Stimulated activated CD4-positive, alpha-beta T cell treated with anti-CD3 and anti-CD28 coated beads, Interleukin-4, amount 100 ng/mL, for 4 hours (primary cell): Measurements from ENCODE around the gene PDIA3.
A peak's percentile ranks its signal among the peaks of the same experiment; 100 is the strongest.
"Not testable (repeated sequence)": the region's sequence is repeated elsewhere in the genome, so short reads cannot be mapped to it uniquely, and the experiment has no call there.

Experiments used
- DNase-seq, 2 experiments: peaks; one replicate each; pipeline ENCODE4 v3.0.0-alpha.2; 2020

Gene PDIA3

GRCh38 chr15:43776718-43777266 lies 30.6 kb downstream of the PDIA3 start, which contains the start of gene ELL3:
Gene ELL3, minus strand, starts transcription at chr15:43776966. Its CDS starts 65 bp downstream, at chr15:43776901.
- DNase-seq, result peak; percentile 73 to 75

GRCh38 chr15:43777267-43777914 lies 31.2 kb downstream of the PDIA3 start:
- peak; percentile 74 to 80 for DNase-seq

- no peak for DNase-seq
Observed at GRCh38 chr15:43779016-43779415, 32.8 kb downstream of the PDIA3 start.

- DNase-seq, result no peak
Observed at GRCh38 chr15:43789409-43789808, 43.2 kb downstream of the PDIA3 start.

- peak; percentile 100 for DNase-seq
Observed at GRCh38 chr15:43791993-43792760, 45.9 kb downstream of the PDIA3 start, which contains the start of gene SERF2. Gene SERF2, plus strand, starts transcription at chr15:43792320. Its CDS starts 57 bp downstream, at chr15:43792377.

DNA sequence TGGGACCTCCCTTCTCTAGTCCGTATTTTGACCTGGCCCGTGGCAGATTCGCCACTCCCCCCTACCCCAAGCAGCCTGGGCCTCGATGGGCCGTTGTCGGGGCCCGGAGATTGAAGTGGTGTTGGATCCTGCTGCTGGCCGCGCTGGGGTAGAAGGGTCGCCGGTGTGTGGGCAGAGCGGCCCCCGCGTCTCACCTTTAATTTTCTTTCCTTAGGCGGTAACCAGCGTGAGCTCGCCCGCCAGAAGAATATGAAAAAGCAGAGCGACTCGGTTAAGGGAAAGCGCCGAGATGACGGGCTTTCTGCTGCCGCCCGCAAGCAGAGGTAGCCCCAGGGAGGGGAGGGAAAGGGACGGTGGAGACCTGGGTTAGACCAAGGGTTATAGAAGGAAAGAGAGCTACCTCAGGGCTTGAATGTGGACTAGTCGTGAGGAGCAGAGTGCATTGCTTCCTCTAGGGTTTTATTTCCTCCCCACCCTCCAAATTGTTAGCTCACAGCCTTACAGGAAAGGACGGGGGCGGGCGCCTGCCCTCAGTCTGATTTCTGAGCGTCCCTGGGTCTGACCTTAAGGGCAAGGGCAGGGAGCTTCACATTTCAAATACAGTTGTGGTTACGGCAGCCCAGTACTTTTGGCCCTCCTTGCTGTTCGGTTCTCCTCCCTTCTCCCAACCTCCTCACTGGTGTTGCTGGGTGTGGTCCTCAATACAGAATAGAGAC lies 46.7 kb downstream of the PDIA3 start:
- peak in 1 of 2 experiments; percentile 32 for DNase-seq

DNA sequence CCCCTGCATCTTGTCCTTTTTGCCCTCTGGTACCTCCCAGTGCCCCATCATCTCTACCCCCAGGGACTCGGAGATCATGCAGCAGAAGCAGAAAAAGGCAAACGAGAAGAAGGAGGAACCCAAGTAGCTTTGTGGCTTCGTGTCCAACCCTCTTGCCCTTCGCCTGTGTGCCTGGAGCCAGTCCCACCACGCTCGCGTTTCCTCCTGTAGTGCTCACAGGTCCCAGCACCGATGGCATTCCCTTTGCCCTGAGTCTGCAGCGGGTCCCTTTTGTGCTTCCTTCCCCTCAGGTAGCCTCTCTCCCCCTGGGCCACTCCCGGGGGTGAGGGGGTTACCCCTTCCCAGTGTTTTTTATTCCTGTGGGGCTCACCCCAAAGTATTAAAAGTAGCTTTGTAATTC lies 47.4 kb downstream of the PDIA3 start:
- no peak for DNase-seq

DNA sequence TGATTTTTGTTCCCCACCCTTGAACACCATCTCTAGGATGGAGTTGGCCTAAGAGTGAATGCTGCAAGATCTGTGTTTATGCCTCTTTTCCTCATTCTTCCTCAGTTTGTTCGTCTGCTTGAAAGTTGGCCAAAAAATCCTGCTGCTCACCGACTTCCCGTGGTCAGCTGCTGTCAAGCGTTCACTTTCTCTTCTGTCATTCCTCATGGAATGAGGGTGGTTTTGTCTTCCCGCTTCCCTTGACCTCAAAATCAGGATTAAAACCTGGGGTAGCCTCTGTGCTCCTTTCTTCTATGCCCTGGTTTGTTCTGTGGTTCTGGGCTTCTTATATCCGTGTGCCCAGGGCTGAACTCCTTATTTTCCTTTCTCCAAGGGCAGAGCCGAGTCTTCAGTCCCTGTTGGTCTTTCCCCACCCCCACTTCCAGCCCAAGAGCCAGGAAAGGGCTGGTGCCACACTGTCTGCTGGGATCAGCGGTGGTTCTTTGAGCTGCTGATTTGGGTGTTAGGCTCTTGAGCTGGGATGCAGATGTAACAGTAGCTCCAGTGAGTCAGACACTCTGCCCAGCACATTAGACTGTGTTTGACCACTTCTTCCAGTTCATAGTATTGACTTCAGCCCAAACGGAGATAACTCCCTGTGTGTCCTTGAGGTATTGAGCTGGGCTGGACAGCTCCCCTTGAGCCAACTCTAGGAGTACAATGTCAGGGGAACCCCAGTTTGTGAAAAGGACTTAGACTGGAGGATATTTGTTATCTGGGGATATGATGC lies 48.2 kb downstream of the PDIA3 start:
- no peak for DNase-seq

GRCh38 chr15:43795197-43795596 lies 49.0 kb downstream of the PDIA3 start:
- DNase-seq, result no peak

DNA sequence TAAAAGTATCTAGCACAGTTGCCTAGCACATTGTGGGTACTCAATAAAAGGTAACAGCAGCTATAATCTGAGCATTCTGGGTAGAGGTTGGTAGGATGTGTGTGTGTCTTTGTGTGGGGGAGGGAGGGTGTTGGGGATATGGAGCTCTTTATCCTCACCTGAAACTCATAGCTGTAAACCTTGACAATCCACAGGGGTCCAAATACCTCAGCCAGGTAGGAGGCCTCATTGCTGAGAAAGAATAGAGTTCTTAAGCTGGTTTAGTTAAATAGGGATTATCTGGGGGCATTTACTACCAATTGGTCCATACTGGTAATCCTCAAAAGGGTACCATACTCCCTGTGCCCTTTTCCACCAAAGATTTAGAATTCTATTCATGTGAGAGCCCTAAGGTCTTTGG lies 49.8 kb downstream of the PDIA3 start:
- no peak for DNase-seq

- DNase-seq, result no peak
Observed at GRCh38 chr15:43796566-43796965, 50.3 kb downstream of the PDIA3 start.

DNA sequence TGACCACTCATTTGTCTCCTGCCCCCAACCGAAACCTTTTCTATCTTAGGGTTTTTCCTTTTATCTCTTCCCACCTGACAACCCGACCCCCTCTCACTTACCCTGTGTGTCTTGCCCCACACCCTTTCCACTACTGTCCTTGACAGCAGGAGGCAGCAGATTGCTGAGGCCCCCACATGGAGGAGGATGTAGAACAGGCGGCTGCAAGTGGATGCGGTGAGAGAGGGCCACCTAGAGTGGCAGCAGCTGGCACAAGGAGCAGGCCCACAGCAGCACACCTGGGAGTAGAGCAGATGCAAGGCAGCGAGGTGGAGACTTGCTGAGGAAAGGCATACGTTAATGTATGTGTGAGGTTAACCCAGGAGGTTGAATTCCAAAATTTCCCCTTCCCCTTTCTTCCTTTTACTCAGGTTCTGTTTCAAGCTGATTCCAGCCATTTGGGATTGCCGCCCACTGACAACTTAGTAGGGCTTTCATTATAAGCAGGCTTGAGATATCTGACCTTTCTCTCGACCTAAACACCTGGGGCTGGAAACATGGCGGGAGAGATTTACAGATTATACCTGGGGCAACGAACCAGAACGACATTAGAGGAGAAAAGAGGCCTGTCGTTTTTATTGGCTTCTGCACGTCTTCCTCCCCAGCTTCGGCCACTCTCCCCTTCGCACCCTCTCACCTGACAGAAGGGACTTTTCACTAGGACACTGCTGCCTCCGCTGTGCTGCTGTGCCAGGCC lies 53.1 kb downstream of the PDIA3 start:
- DNase-seq, result no peak

DNA sequence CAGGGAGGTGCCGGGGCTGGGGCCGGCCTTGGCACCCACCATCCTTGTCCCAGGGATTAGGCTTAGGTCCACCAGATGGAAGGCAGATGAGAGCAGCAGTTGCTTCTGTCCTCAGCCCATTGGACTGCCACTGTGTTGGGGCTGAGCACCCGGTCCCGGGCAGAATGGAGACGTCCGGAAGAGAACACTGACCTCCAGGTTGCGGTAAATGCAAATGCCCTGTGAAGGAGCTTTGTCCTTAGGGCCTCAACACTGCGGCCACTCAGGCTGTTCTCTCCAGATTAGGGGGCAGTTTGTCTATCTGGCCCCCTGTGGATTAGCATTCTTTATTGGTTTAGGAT lies 53.7 kb downstream of the PDIA3 start, which contains the start of gene SERINC4:
Gene SERINC4 (minus strand): TSS at position 276 of the 341 bp plus-strand sequence. CDS start 234 bp downstream, at position 42.
- DNase-seq, result no peak

DNA sequence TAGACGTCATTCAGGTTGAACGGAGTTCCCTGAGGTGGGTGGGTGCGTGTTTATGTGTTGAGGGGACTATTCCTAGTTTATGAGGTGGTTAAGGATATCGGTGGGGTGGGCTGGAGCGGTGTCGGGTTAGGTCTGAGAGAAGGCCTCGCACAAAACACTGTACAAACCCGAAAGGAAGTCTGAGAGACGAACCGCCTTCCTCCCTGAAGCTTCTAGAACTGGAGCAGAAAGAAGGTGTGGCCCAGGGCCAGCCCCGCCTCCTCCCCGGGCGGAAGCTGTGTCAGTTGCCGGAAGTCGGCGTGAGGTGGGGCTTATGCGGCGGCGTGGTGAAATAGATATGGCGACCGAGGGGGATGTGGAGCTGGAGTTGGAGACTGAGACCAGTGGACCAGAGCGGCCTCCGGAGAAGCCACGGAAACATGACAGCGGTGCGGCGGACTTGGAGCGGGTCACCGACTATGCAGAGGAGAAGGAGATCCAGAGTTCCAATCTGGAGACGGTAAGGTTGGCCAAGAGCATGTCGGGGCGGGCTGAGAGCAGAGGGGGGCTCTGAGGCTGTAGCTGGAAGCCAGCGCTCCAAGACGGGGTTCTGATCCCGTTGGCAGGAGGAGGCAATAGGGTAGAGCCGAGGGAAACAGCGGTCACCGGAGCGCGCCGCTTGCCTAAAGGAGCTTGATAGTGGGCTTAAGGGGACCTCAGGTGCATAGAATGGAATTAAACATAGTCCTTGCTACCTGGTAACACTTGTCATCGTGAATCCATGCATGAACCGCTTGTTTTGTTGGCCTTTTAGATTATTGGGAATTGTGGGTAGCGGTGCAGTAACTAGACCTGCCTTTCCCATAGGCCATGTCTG lies 54.3 kb downstream of the PDIA3 start, which contains the start of gene HYPK:
Gene HYPK (plus strand): TSS at position 314 of the 856 bp plus-strand sequence. CDS start 24 bp downstream, at position 338.
- peak; percentile 87 to 92 for DNase-seq

GRCh38 chr15:43802676-43803075 lies 56.4 kb downstream of the PDIA3 start:
- DNase-seq, result not testable (repeated sequence)

DNA sequence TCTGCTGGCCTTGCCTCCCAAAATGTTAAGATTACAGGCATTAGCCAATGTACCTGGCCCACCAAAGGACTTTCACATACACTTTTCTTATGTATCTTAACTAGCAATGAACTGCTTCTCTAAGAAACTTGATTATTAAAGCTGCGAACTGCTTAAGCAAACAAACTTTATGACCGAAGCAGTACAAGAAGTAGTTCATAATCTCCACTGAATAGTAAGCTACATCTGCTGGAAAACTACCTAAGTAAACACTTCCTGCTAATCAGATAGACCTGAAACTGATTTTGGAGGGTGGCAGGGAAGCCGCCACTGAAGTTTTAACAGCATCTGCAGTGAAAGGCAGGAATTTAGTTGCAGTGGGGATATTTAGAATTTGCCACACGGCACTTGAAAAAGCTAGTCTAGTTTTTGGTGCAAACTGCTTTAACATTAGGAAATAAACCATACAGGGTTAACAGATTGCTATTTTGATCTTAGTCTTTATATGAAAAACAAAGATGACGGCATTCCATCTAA lies 62.3 kb downstream of the PDIA3 start:
- no peak for DNase-seq

DNA sequence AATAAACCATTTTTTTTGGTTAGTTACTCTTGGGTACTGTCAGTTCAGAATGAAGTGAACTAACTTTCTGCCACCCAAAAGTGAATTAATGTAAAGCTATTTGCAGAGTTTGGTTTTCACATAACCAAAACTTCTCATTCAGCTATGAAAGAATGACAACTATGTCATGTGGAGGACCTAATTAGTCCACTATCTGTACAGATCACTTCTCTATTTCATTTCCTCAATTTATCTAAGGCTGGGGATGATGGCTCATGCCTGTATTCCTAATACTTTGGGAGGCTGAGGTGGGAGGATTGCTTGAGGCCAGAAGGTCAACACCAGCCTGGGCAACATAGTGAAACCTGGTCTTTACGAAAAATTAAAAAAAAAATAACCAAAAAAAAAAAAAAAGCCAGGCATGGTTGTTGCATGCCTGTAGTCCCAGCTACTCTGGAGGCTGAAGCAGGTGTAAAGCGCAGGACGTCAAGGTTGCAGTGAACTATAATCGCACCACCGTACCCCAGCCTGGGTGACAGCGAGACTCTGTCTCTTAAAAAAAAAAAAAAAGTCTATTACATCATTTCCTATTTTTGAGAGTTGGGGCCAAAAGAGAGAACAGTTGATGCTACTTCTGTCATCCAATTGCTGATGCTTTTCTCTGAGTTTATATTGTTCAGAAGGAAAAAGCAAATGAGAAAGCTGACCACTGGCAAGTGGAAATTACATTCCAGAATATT lies 62.9 kb downstream of the PDIA3 start:
- DNase-seq, result no peak

GRCh38 chr15:43815064-43815463 lies 68.8 kb downstream of the PDIA3 start:
- DNase-seq, result not testable (repeated sequence)

DNA sequence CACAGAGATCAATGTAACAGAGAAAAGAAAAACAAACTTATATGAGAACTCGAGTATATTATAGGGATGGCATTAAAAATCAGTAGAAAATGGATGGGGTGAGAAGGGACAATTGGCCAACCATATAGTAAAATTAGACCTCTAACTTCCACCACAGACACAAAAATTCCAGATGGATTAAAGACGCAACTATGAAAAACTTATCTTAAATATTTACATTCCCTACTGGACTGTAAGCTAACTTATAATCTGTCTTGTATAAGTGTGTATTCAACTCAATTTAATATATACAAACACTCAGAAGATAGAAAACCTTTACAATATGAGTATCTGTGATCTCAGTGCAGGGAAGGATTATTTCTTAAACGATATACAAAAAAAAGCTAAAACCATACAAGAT lies 75.3 kb downstream of the PDIA3 start:
- DNase-seq, result no peak
